Fibroblast of villous mesenchyme (primary cell): Measurements from ENCODE around the gene AVPR2. TPM values are rescaled to one million over a fixed set of nuclear protein-coding genes. Genes with fewer than 3 reads are reported as not detected.

Experiments used
- DNase-seq: peaks from one replicate; pipeline ENCODE4 v3.0.0-alpha.2; 2010; ENCODE audit warnings: low read depth
- H3K4me3 ChIP-seq: 2 replicates; pipeline ENCODE4 v1.5.1; 2011; ENCODE audit warnings: low read depth, mild to moderate bottlenecking, low read length
- total RNA-seq: library from RNA; depleted of rRNA; stranded (reverse); fragments of >200 nt; gene quantifications from 2 replicates; pipeline ENCODE4 v1.2.3, GENCODE V29; 2012
- TF ChIP-seq, protein P1 (sequence below): IDR thresholded peaks from 2 replicates; pipeline ENCODE4 v1.5.1; 2012; ENCODE audit warnings: low read depth, mild to moderate bottlenecking, low read length; ENCODE audit not compliant: insufficient read depth

The AVPR2 gene
- total RNA-seq, 1 donor = not detected

DNA sequence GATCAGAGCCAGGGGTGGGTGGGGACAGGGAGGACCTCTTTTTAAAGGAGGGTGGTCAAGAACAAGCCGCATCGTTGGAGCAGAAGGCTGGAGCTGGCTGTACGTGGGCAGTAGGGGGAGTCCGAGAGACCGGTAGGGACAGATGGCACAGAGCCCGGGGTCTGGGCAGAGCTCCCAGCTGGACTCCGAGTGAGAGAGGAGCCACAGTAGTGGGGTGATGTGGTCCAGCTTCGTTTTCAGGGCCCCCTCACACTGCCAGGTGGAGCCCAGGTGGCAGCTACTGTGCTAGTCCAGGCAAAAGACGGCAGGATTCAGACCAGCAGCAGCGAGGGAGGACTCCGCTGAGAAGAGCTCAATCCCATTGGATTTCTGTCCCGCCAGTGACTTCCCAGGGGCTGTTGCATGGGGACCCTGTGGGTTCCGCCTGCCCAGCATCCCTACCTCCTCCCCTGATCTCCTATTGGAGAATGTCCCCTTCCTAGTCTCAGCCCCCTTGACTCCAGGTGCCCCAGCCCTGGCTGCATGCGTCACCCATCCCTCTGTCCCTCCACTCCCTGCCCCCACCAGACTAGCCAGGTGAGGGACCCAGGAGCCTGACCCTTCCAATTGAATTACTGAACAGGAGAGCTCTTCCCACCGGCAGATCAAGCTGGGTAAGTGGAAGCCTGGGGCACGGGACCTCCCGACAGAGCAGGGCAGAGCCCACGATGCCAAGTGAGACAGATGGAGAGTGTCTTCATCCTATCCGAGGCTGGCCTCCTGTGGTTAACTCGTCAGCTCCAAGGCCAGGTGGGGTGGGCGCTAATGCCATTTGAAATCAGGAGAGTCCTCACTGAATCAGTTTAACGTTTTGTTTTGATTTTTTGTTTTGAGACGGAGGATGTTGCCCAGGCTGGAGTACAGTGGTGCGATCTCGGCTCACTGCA, 18.7 kb downstream of the AVPR2 start:
- TF ChIP-seq, protein P1, sequence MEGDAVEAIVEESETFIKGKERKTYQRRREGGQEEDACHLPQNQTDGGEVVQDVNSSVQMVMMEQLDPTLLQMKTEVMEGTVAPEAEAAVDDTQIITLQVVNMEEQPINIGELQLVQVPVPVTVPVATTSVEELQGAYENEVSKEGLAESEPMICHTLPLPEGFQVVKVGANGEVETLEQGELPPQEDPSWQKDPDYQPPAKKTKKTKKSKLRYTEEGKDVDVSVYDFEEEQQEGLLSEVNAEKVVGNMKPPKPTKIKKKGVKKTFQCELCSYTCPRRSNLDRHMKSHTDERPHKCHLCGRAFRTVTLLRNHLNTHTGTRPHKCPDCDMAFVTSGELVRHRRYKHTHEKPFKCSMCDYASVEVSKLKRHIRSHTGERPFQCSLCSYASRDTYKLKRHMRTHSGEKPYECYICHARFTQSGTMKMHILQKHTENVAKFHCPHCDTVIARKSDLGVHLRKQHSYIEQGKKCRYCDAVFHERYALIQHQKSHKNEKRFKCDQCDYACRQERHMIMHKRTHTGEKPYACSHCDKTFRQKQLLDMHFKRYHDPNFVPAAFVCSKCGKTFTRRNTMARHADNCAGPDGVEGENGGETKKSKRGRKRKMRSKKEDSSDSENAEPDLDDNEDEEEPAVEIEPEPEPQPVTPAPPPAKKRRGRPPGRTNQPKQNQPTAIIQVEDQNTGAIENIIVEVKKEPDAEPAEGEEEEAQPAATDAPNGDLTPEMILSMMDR = peak; percentile 51
- H3K4me3 ChIP-seq = no peak overlapping the region
- DNase-seq = peak; percentile 54

DNA sequence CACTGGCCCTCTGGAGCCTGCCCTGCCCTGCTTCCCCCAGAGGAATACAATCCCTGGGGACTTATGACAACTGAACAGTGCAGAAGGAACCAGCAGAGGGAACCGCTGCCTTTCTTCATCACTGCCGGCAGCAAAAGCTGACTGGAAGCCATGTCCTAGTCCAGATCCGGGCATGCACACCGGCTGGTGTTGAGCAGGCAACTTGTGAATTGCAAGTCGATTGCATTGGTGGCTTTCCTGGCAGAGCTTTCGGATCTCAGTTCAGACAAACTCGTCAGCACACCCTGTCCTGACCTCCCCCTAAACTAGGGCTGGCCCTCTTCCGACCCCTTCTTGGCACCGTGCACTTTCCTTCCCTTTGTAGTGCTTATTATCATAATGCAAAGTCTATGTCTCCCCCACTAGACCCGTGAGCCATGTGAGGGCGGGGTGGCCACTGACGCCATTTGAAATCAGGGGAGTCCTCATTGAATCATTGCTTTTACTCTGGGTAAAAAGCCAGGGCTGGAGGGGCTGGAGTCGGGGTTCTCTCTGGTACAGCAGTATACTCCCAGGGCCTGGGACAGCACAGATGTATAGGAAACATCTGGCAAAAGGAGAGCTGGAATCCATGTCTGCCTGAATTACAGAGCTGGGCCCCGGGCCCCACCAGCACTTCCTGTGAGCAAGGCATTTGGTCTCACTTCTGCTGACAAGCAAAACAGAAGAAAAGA, 19.8 kb downstream of the AVPR2 start:
- peak; percentile 51 for DNase-seq
- TF ChIP-seq, protein P1 = peak; percentile 35

DNA sequence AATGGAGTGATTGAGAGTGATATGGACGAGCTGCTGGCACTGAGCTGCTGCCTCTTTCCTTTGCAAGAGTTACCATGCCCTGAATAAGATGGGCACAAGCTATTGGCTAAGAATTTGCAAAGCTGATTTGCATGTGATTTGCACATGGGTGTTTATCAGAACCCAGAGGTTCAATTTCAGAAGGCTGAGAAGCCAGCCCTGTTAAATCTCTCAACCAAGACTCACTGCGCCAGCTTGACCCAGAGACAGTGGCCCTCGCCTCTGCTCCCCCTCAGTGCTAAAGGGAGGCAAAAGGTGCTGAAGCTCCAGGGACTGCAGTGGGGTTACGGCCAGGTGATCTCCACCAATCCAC, 20.9 kb downstream of the AVPR2 start:
- TF ChIP-seq, protein P1 = no peak
- H3K4me3 ChIP-seq = no peak overlapping the region
- no peak for DNase-seq

More for the DNA sequence above, 19.8 kb downstream of the AVPR2 start:
- no peak overlapping the region for H3K4me3 ChIP-seq

DNA sequence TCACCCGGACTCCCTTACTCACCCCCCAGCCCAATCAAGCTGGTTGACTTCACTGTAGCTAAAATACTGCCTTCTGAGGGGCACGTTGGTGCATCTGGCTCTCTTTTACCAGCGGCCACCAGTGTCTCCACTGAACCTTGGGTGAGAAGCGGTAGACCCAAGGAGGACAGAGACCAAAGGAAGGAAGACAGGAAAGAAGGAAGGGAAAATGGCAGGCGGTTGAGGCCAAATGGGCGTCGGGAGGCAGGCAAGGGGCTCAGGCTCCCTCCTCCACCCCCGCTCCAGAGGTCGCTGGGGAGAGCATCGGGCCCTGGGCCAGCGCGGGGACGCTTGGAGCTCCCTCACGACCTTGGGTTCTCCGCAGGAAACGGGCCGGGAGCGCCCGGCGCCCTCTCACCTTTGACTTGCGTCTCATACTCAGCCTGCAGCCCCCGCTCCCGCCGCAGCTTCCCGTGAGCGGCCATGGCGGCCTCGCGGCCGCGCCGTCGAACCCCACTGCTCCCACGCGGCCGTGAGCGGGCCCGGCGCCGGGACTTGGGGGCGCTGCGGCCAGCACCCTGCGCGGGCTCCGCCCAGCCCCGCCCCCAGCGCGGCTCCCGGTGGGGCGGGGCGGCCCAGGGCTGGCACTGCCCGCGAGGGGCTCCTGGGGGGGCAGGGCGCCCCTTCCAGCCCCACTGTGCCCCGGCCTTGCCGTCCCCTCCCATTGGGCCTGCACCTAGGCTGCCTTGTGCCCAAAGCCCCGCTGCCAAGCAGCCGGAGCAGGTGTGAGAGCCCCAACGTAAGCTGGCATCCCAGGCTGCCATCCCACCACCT, 21.5 kb downstream of the AVPR2 start, which contains the start of gene ARHGAP4:
Gene ARHGAP4 (minus strand): TSS at position 526 of the 813 bp plus-strand sequence. CDS start 62 bp downstream, at position 464.
- TF ChIP-seq, protein P1 = no peak
- H3K4me3 ChIP-seq = peak within 1 kb of the TSS; percentile 66
- no peak for DNase-seq

- TF ChIP-seq, protein P1 = no peak
- no peak for DNase-seq
- no peak overlapping the region for H3K4me3 ChIP-seq
Measured at GRCh38 chrX:153926552-153926857, 22.0 kb downstream of the AVPR2 start.

- peak; percentile 38 for DNase-seq
- TF ChIP-seq, protein P1 = no peak
- peak overlapping the region; percentile 66 for H3K4me3 ChIP-seq
Measured at GRCh38 chrX:153926858-153927671, 22.6 kb downstream of the AVPR2 start.
